ENCODE measurements around the gene HSPG2. TPM values are rescaled to one million over a fixed set of nuclear protein-coding genes. Genes with fewer than 3 reads are reported as not detected.
"Not testable (repeated sequence)": the region's sequence is repeated elsewhere in the genome, so short reads cannot be mapped to it uniquely, and the experiment has no call there.

Gene HSPG2
- total RNA-seq, 2 donors from 2014 or later: 1.2 to 1.6 TPM

- Mint-ChIP-seq H3K36me3 (ENCODE audit: low read depth) (no peaks in the 10 kb centered on the region), H3K27ac (no peak overlapping the region), H3K4me3 (no peak overlapping the region), H3K4me1 (peaks cover 2% of the 10 kb centered on the region), H3K27me3 (no peaks in the 10 kb centered on the region)
- ATAC-seq (no peak), DNase-seq (no peak)
- H3K9me3 ChIP-seq (ENCODE audit: control insufficient read depth, low read length, poor library complexity, severe bottlenecking): no peaks in the 10 kb centered on the region
Measured at GRCh38 chr1:21921100-21921875, 15.8 kb downstream of the HSPG2 start.

- no peaks in the 10 kb centered on the region for H3K36me3 Mint-ChIP-seq (ENCODE audit: low read depth)
- ATAC-seq (no peak), DNase-seq (no peak)
- peaks cover 4% of the 10 kb centered on the region for H3K4me1 Mint-ChIP-seq
- no peak overlapping the region for H3K4me3 Mint-ChIP-seq
- no peaks in the 10 kb centered on the region for H3K27me3 Mint-ChIP-seq
- H3K9me3 ChIP-seq (ENCODE audit: control insufficient read depth, low read length, poor library complexity, severe bottlenecking): no peaks in the 10 kb centered on the region
- no peak overlapping the region for H3K27ac Mint-ChIP-seq
Measured at GRCh38 chr1:21919520-21919919, 17.6 kb downstream of the HSPG2 start.

- not testable (repeated sequence) for H3K4me3 Mint-ChIP-seq; H3K4me1 Mint-ChIP-seq; ATAC-seq; H3K27me3 Mint-ChIP-seq; DNase-seq; H3K9me3 ChIP-seq (ENCODE audit: control insufficient read depth, low read length, poor library complexity, severe bottlenecking); H3K36me3 Mint-ChIP-seq (ENCODE audit: low read depth); H3K27ac Mint-ChIP-seq
Measured at GRCh38 chr1:21917239-21917631, 19.9 kb downstream of the HSPG2 start.

- peaks cover 7% of the 10 kb centered on the region for H3K4me1 Mint-ChIP-seq
- H3K27me3 Mint-ChIP-seq: no peaks in the 10 kb centered on the region
- no peak for DNase-seq
- H3K4me3 Mint-ChIP-seq: no peak overlapping the region
- no peak overlapping the region for H3K27ac Mint-ChIP-seq
- H3K36me3 Mint-ChIP-seq (ENCODE audit: low read depth): no peaks in the 10 kb centered on the region
- H3K9me3 ChIP-seq (ENCODE audit: control insufficient read depth, low read length, poor library complexity, severe bottlenecking): no peaks in the 10 kb centered on the region
- ATAC-seq: no peak
Measured at GRCh38 chr1:21916447-21917238, 20.5 kb downstream of the HSPG2 start.

GRCh38 chr1:21914880-21915640 is 22.1 kb downstream of the HSPG2 start:
- DNase-seq (no peak), ATAC-seq (no peak)
- Mint-ChIP-seq H3K4me3 (no peak overlapping the region), H3K36me3 (ENCODE audit: low read depth) (no peaks in the 10 kb centered on the region), H3K4me1 (peaks cover 9% of the 10 kb centered on the region), H3K27ac (peak overlapping the region; percentile 53), H3K27me3 (peaks cover 8% of the 10 kb centered on the region)
- no peaks in the 10 kb centered on the region for H3K9me3 ChIP-seq (ENCODE audit: control insufficient read depth, low read length, poor library complexity, severe bottlenecking)

GRCh38 chr1:21914450-21914849 is 22.7 kb downstream of the HSPG2 start:
- ATAC-seq (no peak), DNase-seq (no peak)
- Mint-ChIP-seq H3K36me3 (ENCODE audit: low read depth) (no peaks in the 10 kb centered on the region), H3K4me3 (no peak overlapping the region), H3K27ac (no peak overlapping the region), H3K4me1 (peaks cover 12% of the 10 kb centered on the region), H3K27me3 (peaks cover 8% of the 10 kb centered on the region)
- no peaks in the 10 kb centered on the region for H3K9me3 ChIP-seq (ENCODE audit: control insufficient read depth, low read length, poor library complexity, severe bottlenecking)

- no peak overlapping the region for H3K27ac Mint-ChIP-seq
- DNase-seq: no peak
Measured at GRCh38 chr1:21913763-21914162, 23.3 kb downstream of the HSPG2 start.

GRCh38 chr1:21913258-21913657 is 23.9 kb downstream of the HSPG2 start:
- ATAC-seq: no peak
- Mint-ChIP-seq H3K27ac (no peak overlapping the region), H3K4me1 (peaks cover 12% of the 10 kb centered on the region), H3K4me3 (no peak overlapping the region), H3K27me3 (peaks cover 8% of the 10 kb centered on the region), H3K36me3 (ENCODE audit: low read depth) (no peaks in the 10 kb centered on the region)
- DNase-seq: no peak
- no peaks in the 10 kb centered on the region for H3K9me3 ChIP-seq (ENCODE audit: control insufficient read depth, low read length, poor library complexity, severe bottlenecking)

More at GRCh38 chr1:21913763-21914162, 23.3 kb downstream of the HSPG2 start:
- Mint-ChIP-seq H3K36me3 (ENCODE audit: low read depth) (no peaks in the 10 kb centered on the region), H3K27me3 (peaks cover 8% of the 10 kb centered on the region), H3K4me1 (peaks cover 12% of the 10 kb centered on the region), H3K4me3 (no peak overlapping the region)
- no peaks in the 10 kb centered on the region for H3K9me3 ChIP-seq (ENCODE audit: control insufficient read depth, low read length, poor library complexity, severe bottlenecking)
- no peak for ATAC-seq

- Mint-ChIP-seq H3K4me1 (peaks cover 15% of the 10 kb centered on the region), H3K4me3 (no peak overlapping the region), H3K36me3 (ENCODE audit: low read depth) (no peaks in the 10 kb centered on the region), H3K27me3 (peaks cover 8% of the 10 kb centered on the region), H3K27ac (no peak overlapping the region)
- DNase-seq (no peak), ATAC-seq (no peak)
- no peaks in the 10 kb centered on the region for H3K9me3 ChIP-seq (ENCODE audit: control insufficient read depth, low read length, poor library complexity, severe bottlenecking)
Measured at GRCh38 chr1:21912038-21912758, 24.9 kb downstream of the HSPG2 start.

GRCh38 chr1:21911205-21912001 is 25.7 kb downstream of the HSPG2 start:
- no peaks in the 10 kb centered on the region for H3K9me3 ChIP-seq (ENCODE audit: control insufficient read depth, low read length, poor library complexity, severe bottlenecking)
- no peak overlapping the region for H3K27ac Mint-ChIP-seq
- no peak overlapping the region for H3K4me3 Mint-ChIP-seq
- no peak for ATAC-seq
- no peak for DNase-seq
- H3K27me3 Mint-ChIP-seq: peaks cover 8% of the 10 kb centered on the region
- no peaks in the 10 kb centered on the region for H3K36me3 Mint-ChIP-seq (ENCODE audit: low read depth)
- H3K4me1 Mint-ChIP-seq: peaks cover 15% of the 10 kb centered on the region

- H3K9me3 ChIP-seq (ENCODE audit: control insufficient read depth, low read length, poor library complexity, severe bottlenecking): no peaks in the 10 kb centered on the region
- peaks cover 8% of the 10 kb centered on the region for H3K27me3 Mint-ChIP-seq
- H3K4me3 Mint-ChIP-seq: no peak overlapping the region
- ATAC-seq (no peak), DNase-seq (no peak)
- H3K4me1 Mint-ChIP-seq: peaks cover 15% of the 10 kb centered on the region
- H3K27ac Mint-ChIP-seq: no peak overlapping the region
- H3K36me3 Mint-ChIP-seq (ENCODE audit: low read depth): no peaks in the 10 kb centered on the region
Measured at GRCh38 chr1:21910558-21911204, 26.4 kb downstream of the HSPG2 start.
